ENCODE data around the gene FAM241A. TPM values are rescaled to one million over a fixed set of nuclear protein-coding genes. Genes with fewer than 3 reads are reported as not detected.

The FAM241A gene
- total RNA-seq, 4 donors from 2014 or later, result 4.3 to 8.1 (median 4.7) TPM

GRCh38 chr4:112238833-112239232, 93.6 kb downstream of the FAM241A start:
- Histone ChIP-seq H3K27ac (no peak overlapping the region), H3K4me1 (peaks cover 0 to 13% (median 0%) of the 10 kb centered on the region in 3 donors), H3K36me3 (peaks cover 0 to 4% of the 10 kb centered on the region in 2 donors), H3K4me3 (no peak overlapping the region), H3K27me3 (no peaks in the 10 kb centered on the region), H3K9me3 (no peaks in the 10 kb centered on the region)
- no peak for ATAC-seq
- TF ChIP-seq POLR2AphosphoS5 (IDR thresholded peaks at IDR 0.05), result no peak
- no peak for TF ChIP-seq CTCF (IDR thresholded peaks at IDR 0.05)
- no peak for TF ChIP-seq POLR2A (IDR thresholded peaks at IDR 0.05)
- TF ChIP-seq EP300 (IDR thresholded peaks at IDR 0.05), result no peak
- WGBS, 2 donors (ENCODE audit: low coverage in 1 of 2), result 95 to 100% methylated on average over 2 of the region's 2 CpGs

Other genes with a start within 250 kb of the FAM241A start
- gene AP1AR, start 86.3 kb downstream of the FAM241A start, total RNA-seq, result 10 to 100 TPM; 11.9 to 23.7 (median 16.0) TPM
- gene TIFA, start 140.4 kb downstream of the FAM241A start, total RNA-seq, result 10 to 100 TPM in 2 of 4 donors, 1 to 10 TPM in 2; 5.1 to 17.1 (median 9.8) TPM
- 10 to 100 TPM; 12.1 to 23.7 (median 16.3) TPM for gene ALPK1, start 151.9 kb downstream of the FAM241A start, total RNA-seq

All from gastroesophageal sphincter (tissue), 4 donors.